SKM-1 (cell line): ENCODE measurements around the gene PKHD1.

Experiments used
- DNase-seq: peaks from one replicate; lab custom pipeline; 2025; ENCODE audit not compliant: unreplicated experiment; lab: John Stamatoyannopoulos, UW

The PKHD1 gene

GRCh38 chr6:51569594-51569993 lies 517.8 kb downstream of the PKHD1 start:
- DNase-seq: no peak

- DNase-seq: no peak
These were observed 518.6 kb downstream of the PKHD1 start for GRCh38 chr6:51568771-51569170.

GRCh38 chr6:51565472-51565871 lies 521.9 kb downstream of the PKHD1 start:
- DNase-seq: no peak
